GM12873 (cell line): Measurements from ENCODE around the gene CDC42SE1.

ENCODE experiments used
- TF ChIP-seq, protein P1 (sequence below): IDR thresholded peaks from 2 replicates; pipeline ENCODE4 v1.5.1; 2012; ENCODE audit warnings: low read depth, mild to moderate bottlenecking, moderate library complexity, low read length, control low read depth; ENCODE audit not compliant: insufficient read depth; ENCODE audit errors: missing control alignments

Gene CDC42SE1

GRCh38 chr1:151005729-151006319 lies 53.6 kb downstream of the CDC42SE1 start:
- TF ChIP-seq, protein P1, sequence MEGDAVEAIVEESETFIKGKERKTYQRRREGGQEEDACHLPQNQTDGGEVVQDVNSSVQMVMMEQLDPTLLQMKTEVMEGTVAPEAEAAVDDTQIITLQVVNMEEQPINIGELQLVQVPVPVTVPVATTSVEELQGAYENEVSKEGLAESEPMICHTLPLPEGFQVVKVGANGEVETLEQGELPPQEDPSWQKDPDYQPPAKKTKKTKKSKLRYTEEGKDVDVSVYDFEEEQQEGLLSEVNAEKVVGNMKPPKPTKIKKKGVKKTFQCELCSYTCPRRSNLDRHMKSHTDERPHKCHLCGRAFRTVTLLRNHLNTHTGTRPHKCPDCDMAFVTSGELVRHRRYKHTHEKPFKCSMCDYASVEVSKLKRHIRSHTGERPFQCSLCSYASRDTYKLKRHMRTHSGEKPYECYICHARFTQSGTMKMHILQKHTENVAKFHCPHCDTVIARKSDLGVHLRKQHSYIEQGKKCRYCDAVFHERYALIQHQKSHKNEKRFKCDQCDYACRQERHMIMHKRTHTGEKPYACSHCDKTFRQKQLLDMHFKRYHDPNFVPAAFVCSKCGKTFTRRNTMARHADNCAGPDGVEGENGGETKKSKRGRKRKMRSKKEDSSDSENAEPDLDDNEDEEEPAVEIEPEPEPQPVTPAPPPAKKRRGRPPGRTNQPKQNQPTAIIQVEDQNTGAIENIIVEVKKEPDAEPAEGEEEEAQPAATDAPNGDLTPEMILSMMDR = no peak

GRCh38 chr1:151003180-151003579 lies 56.2 kb downstream of the CDC42SE1 start:
- TF ChIP-seq, protein P1 = no peak

GRCh38 chr1:151002611-151003010 lies 56.8 kb downstream of the CDC42SE1 start:
- TF ChIP-seq, protein P1 = no peak

DNA sequence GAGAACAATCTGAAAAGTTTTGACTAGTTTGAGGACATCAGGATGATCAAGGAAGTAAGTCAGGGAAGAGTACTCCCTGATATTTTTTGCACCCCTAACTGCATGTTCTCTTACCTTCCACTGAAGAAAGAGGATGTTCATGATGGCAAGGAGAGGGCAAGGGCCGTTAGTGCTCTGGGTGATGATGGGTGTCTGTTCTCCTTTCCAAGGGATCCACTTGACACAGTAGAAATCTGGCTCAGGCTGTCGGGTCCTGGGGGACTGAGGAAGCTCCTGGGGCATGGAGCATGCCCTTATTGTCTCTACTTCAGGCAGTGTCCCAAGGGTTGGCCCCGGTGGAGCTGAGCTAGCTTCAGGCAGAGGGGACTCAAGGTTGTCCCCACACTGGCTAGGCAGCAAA lies 57.4 kb downstream of the CDC42SE1 start:
- TF ChIP-seq, protein P1 = no peak

DNA sequence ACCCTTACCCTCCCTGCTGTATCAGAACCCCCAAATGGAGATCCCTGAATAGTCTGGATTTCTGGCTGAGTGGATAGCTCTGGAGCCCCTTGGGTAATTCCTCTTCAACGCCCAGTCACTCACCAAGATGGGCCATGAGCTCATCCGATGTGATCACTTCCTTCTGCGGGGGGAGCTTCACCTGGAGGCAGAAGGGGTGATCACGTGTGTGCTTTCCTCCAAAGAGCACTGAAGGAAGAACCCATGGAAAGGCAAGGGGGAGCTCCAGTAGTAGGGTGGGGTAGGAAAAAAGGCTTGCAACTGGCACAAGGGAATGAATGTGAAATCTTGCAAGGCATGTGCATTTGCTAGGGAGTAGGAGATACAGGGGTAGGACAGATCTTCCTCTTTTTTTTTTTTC lies 57.8 kb downstream of the CDC42SE1 start:
- TF ChIP-seq, protein P1 = no peak
